Measurements from ENCODE around the gene KCNIP1. TPM values are rescaled to one million over a fixed set of nuclear protein-coding genes. Genes with fewer than 3 reads are reported as not detected.
"Not testable (repeated sequence)": the region's sequence is repeated elsewhere in the genome, so short reads cannot be mapped to it uniquely, and the experiment has no call there.

The KCNIP1 gene
- total RNA-seq, 4 donors from 2014 or later: not detected

DNA sequence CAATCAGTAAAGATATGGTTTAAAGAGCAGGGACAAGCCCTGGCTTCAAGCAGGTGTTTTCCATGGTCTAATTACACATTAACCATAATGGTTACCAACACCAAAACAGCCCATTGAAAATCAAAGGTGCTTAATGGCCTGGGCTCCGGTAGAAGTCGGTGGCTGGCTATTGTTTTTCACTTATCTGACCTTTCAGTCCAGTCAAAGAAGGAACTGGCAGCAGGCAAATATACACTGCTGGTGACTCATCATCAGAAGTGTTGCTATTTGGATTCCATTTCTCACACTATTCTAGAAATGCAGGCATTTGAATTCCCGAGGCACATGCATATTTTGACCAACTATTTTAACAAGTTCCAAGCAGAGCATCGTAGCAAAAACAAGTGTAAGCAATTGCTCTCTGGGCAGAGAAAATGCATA is 253.4 kb downstream of the KCNIP1 start:
- 45 to 46% methylated on average over 4 of the region's 4 CpGs for WGBS, 2 donors
- TF ChIP-seq, protein P1, sequence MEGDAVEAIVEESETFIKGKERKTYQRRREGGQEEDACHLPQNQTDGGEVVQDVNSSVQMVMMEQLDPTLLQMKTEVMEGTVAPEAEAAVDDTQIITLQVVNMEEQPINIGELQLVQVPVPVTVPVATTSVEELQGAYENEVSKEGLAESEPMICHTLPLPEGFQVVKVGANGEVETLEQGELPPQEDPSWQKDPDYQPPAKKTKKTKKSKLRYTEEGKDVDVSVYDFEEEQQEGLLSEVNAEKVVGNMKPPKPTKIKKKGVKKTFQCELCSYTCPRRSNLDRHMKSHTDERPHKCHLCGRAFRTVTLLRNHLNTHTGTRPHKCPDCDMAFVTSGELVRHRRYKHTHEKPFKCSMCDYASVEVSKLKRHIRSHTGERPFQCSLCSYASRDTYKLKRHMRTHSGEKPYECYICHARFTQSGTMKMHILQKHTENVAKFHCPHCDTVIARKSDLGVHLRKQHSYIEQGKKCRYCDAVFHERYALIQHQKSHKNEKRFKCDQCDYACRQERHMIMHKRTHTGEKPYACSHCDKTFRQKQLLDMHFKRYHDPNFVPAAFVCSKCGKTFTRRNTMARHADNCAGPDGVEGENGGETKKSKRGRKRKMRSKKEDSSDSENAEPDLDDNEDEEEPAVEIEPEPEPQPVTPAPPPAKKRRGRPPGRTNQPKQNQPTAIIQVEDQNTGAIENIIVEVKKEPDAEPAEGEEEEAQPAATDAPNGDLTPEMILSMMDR (IDR thresholded peaks at IDR 0.05): no peak
- TF ChIP-seq POLR2A (IDR thresholded peaks at IDR 0.05): no peak
- intact Hi-C loops (cut with DNase I; ENCODE audit: low total_unique reads): no loop called here
- no peak overlapping the region for H3K4me3 ChIP-seq (ENCODE audit: low read depth, poor library complexity, severe bottlenecking)
- DNase-seq (ENCODE audit: low spot score in 2 of 2): no peak

DNA sequence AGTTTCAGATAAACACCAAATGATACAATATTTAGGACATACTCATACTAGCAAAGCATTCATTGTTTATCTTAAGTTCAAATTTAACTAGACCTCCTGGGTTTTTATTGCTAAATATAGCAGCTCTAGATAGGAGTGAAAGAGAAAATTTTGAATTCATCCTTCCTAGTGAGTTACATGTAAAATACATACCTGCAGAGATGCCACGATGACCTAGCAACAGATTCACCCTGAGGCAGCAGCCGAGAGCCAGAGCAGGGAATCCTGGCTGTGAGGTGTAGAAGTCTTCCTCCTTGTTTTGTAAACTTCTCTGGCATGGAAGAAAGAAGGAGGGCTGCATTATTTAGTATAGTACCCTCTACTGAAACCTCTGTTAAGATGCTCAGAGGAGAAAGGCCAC is 253.8 kb downstream of the KCNIP1 start:
- no peak for DNase-seq (ENCODE audit: low spot score in 2 of 2)
- H3K4me3 ChIP-seq (ENCODE audit: low read depth, poor library complexity, severe bottlenecking): no peak overlapping the region
- TF ChIP-seq, protein P1 (IDR thresholded peaks at IDR 0.05): no peak
- TF ChIP-seq POLR2A (IDR thresholded peaks at IDR 0.05): no peak
- intact Hi-C loops (cut with DNase I; ENCODE audit: low total_unique reads): no loop called here
- 71 to 86% methylated on average over 2 of the region's 2 CpGs for WGBS, 2 donors

DNA sequence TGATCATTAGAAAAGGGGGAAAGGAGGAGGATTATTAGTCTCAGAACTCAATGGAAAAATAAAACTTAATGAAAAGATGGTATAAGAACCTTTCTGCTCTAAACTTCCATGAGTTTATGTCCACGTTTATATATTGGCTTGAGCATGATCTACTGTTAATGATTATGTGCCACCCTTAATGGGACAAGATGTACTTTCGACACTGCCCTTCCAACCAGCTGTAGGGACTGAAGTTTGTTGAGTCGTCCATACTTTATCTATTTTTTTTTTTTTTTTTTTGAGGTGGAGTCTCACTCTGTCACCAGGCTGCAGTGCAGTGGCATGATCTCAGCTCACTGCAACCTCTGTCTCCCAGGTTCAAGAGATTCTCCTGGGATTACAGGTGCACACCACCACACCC is 254.7 kb downstream of the KCNIP1 start:
- TF ChIP-seq, protein P1 (IDR thresholded peaks at IDR 0.05): no peak
- no peak for TF ChIP-seq POLR2A (IDR thresholded peaks at IDR 0.05)
- H3K4me3 ChIP-seq (ENCODE audit: low read depth, poor library complexity, severe bottlenecking): no peak overlapping the region
- WGBS, 2 donors: 89 to 91% methylated on average over 3 of the region's 3 CpGs
- no peak for DNase-seq (ENCODE audit: low spot score in 2 of 2)
- intact Hi-C loops (cut with DNase I; ENCODE audit: low total_unique reads): no loop called here

DNA sequence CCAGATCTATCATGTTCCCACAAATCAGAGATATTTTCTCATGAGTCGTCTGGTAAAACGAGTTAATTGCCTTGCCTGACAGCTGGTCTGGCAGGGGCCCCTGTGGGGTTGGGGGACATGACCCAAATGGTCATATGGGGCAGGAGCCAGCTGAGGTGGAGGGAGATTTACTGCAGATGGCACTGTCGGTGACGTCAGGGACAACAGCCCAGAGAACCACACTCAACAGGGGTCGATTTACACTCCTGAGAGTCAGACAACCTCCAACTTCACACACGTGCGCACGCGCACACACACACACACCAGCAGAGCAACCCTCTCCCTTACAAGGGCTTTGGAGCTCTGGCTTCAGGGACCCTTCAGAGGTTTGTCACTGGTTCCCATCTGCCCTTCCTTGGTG is 256.3 kb downstream of the KCNIP1 start:
- TF ChIP-seq, protein P1 (IDR thresholded peaks at IDR 0.05): no peak
- TF ChIP-seq POLR2A (IDR thresholded peaks at IDR 0.05): no peak
- 80 to 88% methylated on average over 8 to 9 of the region's 9 CpGs for WGBS, 2 donors
- H3K4me3 ChIP-seq (ENCODE audit: low read depth, poor library complexity, severe bottlenecking): no peak overlapping the region
- DNase-seq (ENCODE audit: low spot score in 2 of 2): no peak
- intact Hi-C loops (cut with DNase I; ENCODE audit: low total_unique reads): no loop called here

DNA sequence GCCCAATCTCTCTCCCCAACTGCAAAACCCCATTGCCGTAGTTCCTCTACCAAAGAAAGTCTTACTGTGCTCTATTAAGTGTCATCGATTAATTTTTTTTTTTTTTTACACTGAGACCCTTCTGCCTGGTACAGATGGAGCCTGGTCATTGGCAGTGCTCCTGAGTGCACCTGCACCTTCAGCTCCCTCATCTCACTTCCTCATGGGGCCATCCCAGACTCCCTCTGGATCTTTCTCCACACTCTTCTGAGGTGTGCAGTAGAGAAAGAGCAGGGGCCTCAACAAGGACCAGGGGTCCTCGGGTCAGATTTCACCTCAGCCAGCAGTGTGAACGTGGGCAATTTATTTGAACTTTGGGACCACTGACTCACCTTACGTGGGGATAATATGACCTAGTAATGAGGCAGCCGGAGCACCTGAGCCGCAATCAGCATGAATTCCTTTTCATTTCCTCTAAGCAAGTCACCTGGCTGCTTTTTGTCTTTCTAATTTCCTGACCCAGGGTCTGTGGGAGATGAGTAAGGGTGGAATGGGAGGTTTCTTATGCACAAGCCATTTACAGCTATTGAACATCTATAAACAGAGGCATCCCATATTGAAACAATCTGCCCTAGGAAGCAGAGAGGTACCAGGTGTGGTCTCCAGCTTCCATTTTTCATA is 257.4 kb downstream of the KCNIP1 start:
- no peak for TF ChIP-seq POLR2A (IDR thresholded peaks at IDR 0.05)
- TF ChIP-seq, protein P1 (IDR thresholded peaks at IDR 0.05): no peak
- intact Hi-C loops (cut with DNase I; ENCODE audit: low total_unique reads): no loop called here
- WGBS, 2 donors: 84 to 87% methylated on average over 7 of the region's 7 CpGs
- no peak for DNase-seq (ENCODE audit: low spot score in 2 of 2)
- no peak overlapping the region for H3K4me3 ChIP-seq (ENCODE audit: low read depth, poor library complexity, severe bottlenecking)

DNA sequence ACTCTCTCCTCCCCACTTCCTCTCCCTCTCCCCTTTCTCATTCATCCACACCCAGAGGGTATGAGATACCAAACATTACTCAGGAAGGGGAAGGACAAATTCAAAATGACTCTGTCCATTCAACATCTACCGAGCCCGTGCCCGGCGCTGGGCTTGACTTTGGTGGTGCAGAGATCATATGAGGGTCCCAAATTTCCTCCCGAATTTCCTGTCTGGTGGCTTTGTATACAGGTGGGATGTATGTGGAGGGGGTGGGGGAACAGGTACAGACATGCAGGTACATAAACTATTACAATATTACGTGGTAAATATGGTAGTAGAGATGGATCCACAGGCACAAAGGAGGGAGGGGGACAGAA is 257.9 kb downstream of the KCNIP1 start:
- H3K4me3 ChIP-seq (ENCODE audit: low read depth, poor library complexity, severe bottlenecking): no peak overlapping the region
- DNase-seq (ENCODE audit: low spot score in 2 of 2): no peak
- intact Hi-C loops (cut with DNase I; ENCODE audit: low total_unique reads): no loop called here
- TF ChIP-seq POLR2A (IDR thresholded peaks at IDR 0.05): no peak
- TF ChIP-seq, protein P1 (IDR thresholded peaks at IDR 0.05): no peak
- WGBS, 2 donors: 69 to 72% methylated on average over 6 of the region's 6 CpGs

DNA sequence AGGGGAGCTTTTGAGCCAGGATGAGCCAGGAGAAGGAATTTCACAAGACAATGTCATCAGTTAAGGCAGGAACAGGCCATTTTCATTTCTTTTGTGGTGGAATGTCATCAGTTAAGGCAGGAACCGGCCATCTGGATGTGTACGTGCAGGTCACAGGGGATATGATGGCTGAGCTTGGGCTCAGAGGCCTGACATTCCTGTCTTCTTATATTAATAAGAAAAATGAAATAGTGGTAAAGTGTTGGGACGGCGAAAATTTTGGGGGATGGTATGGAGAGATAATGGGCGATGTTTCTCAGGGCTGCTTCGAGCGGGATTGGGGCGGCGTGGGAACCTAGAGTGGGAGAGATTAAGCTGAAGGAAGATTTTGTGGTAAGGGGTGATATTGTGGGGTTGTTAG is 258.5 kb downstream of the KCNIP1 start:
- DNase-seq (ENCODE audit: low spot score in 2 of 2); H3K4me3 ChIP-seq (ENCODE audit: low read depth, poor library complexity, severe bottlenecking); intact Hi-C loops (cut with DNase I; ENCODE audit: low total_unique reads): not testable (repeated sequence)
- WGBS, 2 donors: 94 to 95% methylated on average over 9 of the region's 9 CpGs

DNA sequence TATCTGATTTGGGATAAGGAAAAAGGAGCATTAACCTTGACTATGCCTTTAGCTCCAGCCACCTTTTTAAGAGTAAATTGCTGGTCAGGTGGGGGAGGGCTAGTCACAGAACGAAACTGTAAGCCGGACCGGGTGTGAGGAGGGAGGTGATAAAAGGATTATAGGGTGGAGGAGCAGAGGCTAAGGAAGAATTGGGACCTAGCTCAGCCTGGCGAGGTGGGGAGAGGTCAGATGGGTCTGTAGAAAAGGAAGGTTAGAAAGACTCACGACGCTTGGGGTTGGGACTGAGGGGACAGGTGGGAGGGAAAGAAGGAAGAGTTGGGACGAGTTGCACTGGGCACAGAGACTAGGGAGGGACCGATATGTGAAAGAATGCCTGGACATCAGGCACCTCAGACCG is 262.0 kb downstream of the KCNIP1 start:
- H3K4me3 ChIP-seq (ENCODE audit: low read depth, poor library complexity, severe bottlenecking); DNase-seq (ENCODE audit: low spot score in 2 of 2); intact Hi-C loops (cut with DNase I; ENCODE audit: low total_unique reads): not testable (repeated sequence)
- WGBS, 2 donors: 79 to 87% methylated on average over 9 of the region's 9 CpGs
